HPDE6-E6E7 (cell line): ENCODE results near the gene PTPRN.
"Not testable (repeated sequence)": the region's sequence is repeated elsewhere in the genome, so short reads cannot be mapped to it uniquely, and the experiment has no call there.

Source experiments
- DNase-seq: peaks from one replicate; pipeline ENCODE4 v3.0.0; 2011; ENCODE audit warnings: missing footprints; ENCODE audit errors: extremely low spot score

PTPRN gene

GRCh38 chr2:219309278-219309677 lies at the start of gene PTPRN:
PTPRN (minus strand) TSS chr2:219309401; CDS start chr2:219309332, 69 bp downstream.
- DNase-seq, result no peak

DNA sequence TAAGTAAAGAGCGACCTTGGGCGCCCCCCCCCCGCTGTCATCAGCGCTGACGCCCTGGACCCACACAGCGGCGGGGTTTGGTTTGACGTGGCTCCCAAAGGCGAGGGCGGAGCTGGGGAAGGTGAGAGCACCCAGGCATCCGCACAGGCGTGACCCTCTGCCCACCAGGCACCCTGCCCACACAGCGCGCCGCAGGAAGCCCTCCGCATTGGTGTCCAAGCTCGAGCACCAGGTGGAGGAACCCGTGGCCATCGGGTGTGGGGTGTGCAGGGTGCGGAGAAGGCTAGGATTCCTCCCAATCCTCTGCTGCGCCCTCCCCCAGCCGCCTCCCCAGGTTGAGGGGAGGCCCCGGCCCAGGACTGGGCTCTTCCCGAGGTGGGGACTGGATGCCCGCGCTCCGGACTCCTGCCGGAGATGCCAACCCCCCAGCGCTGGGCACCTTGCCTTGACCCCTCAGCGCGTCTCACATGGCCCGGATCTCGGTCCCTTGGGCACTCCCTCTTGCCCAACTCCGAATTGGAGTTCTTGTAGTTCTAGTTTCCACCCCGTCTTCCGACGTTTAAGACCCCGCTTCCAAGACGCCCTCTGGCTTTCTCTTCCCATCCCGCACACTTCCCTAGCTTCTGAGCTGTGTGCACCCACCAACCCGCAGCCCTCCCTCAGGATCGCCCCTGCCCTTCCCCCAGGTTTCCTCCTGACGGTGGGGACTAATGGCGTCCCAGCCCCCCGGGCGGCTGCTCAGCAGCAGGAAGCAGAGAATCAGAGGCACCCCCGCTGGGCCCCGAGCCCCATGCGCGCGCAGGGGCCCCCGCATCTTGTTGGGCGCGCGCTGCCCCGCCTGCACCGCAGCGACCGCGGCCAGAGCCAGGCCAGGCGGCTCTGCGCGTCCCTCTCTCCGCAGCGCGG lies 49.2 kb upstream of the PTPRN start:
- DNase-seq, result no peak

- no peak for DNase-seq
Observed at GRCh38 chr2:219356834-219357233, 47.6 kb upstream of the PTPRN start.

- no peak for DNase-seq
Observed at GRCh38 chr2:219354582-219354981, 45.4 kb upstream of the PTPRN start.

- no peak for DNase-seq
Observed at GRCh38 chr2:219353129-219353528, 43.9 kb upstream of the PTPRN start.

DNA sequence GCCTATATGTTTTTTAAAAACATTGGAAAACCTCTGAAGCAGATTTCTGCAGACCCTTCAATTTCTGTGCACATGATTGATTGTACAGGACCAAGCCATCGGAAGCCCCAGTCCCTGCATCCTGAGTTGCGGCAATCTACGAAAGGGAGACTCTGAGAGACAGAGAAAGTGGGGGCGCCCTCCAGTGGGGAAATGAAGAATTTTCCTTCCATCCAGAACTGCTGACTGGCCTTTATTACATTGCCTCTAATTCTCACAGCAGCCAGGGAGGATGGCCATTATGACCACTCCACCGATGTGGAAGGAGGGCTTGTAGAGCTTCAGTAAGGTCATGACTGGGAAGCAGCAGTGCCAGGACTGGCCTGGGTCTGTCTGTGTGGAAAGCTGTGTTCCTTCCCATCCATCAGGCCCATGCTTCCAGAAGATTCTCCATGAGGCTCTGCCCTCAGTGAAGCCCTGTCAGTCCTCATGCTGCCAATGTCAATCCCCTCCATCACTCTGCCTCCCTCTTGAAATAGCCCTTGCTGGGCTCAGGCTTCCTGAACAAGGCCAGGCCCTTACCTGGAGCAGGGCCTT lies 43.3 kb upstream of the PTPRN start:
- peak; percentile 38 for DNase-seq

DNA sequence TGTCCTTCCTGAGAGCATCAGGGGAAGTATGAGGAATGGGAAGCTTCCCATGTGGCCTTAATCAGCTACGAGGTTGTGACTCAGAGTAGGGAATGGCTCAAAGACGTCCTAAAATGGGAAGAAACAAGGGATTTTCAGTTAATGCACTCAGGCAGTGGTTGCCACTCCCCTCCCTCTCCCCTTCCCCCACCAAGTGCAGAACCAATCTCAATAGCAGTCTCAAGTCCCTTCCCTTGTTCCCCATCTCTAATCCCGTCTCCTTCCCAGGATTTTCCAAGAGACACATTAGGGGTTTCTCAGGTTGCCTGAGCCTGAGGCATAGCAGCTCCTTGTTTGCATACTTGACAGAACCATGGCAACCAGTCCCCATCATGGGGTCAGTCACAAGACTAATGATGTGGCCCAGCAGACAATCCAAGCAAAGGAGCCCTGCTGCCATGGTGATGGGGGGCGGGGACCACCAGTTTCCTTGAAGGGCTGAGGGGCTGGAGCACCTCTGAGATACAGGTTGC lies 41.6 kb upstream of the PTPRN start:
- no peak for DNase-seq

DNA sequence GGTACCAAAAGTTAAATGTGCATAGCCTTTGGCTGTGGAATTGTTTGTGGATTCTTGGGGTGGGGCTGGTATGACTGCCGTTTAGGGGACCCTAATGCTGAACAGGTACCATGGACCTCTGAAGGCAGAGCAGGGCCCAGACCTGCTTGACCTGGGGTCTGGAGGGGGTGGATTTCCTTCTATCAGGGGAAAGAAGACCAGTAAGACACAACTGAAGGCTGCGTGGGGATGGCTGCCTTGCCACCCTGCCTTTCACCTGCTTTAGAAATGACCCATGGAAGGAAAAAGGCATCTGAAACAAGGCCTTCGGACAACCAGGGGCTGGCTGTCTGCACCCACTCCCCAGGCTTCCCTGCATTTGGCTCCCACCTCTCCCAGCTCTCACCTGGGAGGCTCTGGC lies 41.0 kb upstream of the PTPRN start:
- DNase-seq, result no peak

- no peak for DNase-seq
Observed at GRCh38 chr2:219344751-219345430, 35.7 kb upstream of the PTPRN start.

DNA sequence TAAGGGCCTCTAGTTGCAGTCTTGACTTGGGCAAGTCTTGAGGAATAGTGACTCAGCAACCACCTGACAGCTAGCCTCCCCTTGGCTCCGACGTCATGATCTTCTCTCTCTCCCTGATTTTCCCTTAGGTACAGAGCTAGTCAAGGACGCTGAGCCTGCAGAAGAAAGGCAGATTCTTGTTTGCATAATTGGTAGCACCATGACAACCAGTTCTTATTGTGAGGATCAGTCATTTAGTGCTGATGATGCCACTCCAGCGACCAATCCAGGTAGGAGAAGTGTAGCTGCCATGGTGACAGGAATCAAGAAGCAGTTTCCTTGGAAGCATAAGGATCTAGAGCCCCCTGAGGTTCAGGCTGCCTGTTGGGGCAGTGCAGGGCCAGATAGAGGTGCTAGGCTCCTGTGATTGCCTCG lies 26.2 kb upstream of the PTPRN start:
- no peak for DNase-seq

DNA sequence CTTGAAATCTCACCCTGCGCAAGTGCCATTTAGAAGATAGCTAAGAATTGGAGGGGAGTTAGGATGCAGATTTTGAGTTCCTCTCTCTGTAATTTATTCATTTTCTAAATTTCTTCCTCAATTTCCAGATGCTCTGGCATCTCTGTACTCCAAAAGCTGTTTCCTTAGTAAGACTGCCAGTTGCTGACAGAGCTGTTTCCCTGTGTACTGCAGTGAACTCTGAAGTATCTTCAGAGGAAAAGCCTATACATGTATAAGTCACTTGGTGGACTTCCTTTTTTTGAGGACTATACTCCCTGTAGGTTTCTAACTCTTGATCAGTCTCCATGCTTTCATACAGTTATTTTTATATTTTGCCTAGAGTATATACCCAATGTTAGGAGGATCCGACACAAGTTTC lies 24.9 kb upstream of the PTPRN start:
- no peak for DNase-seq

DNA sequence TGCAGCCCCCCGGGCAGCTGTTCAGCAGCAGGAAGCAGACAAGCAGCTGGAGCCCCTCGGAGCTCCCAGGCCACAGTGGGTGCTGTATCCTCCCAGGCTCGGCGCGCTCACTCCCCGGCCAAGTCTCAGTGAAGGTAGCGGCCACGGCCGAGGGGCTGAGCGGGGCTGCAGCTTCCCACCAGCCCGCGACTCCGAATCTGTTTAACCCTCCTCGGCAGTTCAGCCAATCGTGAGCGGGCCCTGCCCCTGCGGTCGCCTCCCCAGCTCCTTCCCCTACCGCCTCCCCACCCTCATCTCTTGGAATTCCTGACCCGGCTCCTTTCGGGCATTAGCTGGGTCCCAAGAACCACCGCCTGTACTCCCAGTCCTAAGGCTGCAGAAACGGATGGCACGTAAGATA lies 23.3 kb upstream of the PTPRN start, which contains the start of gene RESP18:
Gene RESP18 (minus strand): TSS at position 203 of the 400 bp plus-strand sequence.
- no peak for DNase-seq

GRCh38 chr2:219331560-219332213 lies 22.5 kb upstream of the PTPRN start:
- DNase-seq, result peak; percentile 28

GRCh38 chr2:219327719-219328118 lies 18.5 kb upstream of the PTPRN start:
- DNase-seq, result no peak

DNA sequence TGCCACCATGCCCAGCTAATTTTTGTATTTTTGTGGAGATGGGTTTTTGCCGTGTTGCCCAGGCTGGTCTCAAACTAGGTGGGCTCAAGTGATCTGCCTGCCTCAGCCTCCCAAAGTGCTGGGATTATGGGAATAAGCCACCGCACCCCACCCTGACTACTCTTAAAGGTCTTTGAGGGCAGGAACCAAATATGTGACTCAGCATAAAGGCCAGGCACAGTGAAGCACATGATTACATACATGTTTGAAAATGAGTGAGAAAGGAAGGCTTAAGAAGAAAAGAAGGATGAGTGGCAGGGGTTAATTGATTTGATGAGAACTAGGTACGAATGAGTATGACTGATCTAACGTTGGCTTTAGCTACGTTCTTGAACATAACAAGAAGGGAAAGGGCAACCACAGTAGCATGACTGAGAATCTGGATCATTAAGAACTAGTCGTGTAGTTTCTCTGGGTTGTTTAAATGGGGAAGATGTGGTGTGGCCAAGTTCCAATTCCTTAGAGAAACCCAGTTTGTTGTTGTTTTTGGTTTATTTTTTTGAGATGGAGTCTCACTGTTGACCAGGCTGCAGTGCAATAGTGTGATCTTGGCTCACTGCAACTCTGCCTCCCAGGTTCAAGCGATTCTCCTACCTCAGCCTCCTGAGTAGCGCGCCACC lies 16.6 kb upstream of the PTPRN start:
- DNase-seq, result no peak

- no peak for DNase-seq
Observed at GRCh38 chr2:219325136-219325535, 15.9 kb upstream of the PTPRN start.

GRCh38 chr2:219323434-219323833 lies 14.2 kb upstream of the PTPRN start:
- DNase-seq, result no peak

DNA sequence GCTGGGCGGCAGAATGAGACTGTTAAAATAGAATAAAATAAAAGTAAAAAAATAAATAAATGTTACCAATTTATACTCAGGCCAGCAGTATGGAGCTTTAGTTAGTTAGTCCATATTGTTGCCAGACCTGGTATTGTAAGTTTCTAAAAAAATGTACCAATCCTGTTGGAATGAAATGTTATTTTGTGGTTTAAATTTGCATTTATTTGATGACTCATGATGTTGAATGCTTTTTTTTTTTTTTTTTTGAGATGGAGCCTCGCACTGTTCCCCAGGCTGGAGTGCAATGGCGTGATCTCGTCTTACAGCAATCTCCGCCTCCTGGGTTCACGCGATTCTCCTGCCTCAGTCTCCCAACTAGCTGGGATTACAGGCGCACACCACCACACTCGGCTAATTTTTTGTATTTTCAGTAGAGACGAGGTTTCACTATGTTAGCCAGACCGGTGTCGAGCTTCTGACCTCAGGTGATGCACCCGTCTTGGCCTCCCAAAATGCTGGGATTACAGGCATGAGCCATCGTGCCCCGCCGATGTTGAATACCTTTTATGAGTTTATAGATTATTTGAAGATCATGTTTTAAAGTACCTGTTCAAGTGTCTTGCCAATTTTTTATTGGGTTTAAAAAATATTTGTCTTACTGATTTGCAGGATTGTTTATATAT lies 5.7 kb upstream of the PTPRN start:
- DNase-seq, result no peak

- DNase-seq, result not testable (repeated sequence)
Observed at GRCh38 chr2:219312683-219313263, 3.6 kb upstream of the PTPRN start.
